Fibroblast of upper back skin (primary cell): ENCODE results near the gene KIFC3.
"Not testable (repeated sequence)": the region's sequence is repeated elsewhere in the genome, so short reads cannot be mapped to it uniquely, and the experiment has no call there.

Experiments
- DNase-seq: peaks from one replicate; pipeline ENCODE4 v3.0.0-alpha.2; 2013

KIFC3 gene

GRCh38 chr16:57752581-57753447, 49.5 kb downstream of the KIFC3 start:
- DNase-seq = no peak

- DNase-seq = no peak
Measured at GRCh38 chr16:57752203-57752580, 50.1 kb downstream of the KIFC3 start.

DNA sequence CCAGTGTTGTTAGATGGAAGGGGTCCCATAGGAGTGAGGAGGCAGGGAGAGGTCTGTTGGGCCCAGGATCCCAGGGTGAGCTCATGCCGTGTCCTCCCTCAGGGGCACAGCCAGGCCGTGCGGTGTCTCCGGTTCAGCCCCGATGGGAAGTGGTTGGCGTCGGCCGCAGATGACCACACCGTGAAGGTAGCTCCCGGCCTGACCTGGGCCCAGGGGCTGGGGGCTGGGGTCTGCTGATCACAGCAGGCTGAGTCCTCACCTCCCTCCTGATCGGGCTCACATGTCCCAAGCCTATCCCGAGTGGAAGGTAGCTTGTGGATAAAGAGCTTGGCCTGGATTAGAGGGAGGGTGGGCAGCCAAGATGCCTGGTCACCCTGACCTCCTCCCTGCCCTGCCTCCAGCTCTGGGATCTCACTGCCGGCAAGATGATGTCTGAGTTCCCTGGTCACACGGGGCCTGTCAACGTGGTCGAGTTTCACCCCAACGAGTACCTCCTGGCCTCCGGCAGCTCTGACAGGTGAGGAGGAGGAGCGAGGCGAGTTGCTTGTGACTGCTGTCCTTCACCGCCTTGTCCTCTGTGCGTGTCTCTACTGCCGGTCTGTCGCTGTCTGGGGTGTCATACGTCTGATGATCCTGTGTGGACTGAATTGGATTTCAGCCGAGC, 50.6 kb downstream of the KIFC3 start:
- no peak for DNase-seq

DNA sequence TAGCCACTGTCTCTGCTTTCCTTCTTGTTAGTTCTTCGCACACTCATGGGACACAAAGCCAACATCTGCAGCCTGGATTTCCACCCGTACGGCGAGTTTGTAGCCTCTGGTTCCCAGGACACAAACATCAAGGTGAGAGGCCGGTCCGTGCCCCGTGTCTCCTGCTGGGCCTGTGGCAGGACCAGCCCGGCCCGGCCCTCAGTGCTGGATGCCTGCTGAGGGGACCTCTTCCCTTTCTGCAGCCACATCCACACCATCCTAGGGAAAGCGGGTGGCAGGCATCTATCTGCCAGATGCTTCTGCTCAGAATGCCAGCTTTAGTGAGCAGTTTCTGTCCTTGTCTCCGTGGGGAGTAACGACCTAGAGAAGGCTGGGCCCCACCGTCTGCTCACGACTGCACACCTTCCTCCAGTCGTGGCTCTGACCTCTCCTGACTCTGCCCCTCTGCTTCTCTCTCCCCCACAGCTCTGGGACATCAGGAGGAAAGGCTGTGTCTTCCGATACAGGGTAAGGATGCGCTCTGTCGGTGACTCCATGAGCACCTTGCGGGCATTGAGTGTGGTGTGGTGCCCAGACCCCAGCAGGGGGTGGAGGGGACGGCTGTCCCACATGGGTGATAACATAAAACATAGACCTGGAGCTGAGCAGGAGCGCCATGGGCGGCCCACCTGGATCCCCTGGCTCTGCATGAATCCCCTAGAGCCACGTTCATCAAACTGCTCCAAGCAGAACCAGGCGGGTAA, 51.3 kb downstream of the KIFC3 start:
- DNase-seq = no peak

- DNase-seq = no peak
Measured at GRCh38 chr16:57749856-57750452, 52.3 kb downstream of the KIFC3 start.

GRCh38 chr16:57749101-57749692, 53.1 kb downstream of the KIFC3 start:
- no peak for DNase-seq

DNA sequence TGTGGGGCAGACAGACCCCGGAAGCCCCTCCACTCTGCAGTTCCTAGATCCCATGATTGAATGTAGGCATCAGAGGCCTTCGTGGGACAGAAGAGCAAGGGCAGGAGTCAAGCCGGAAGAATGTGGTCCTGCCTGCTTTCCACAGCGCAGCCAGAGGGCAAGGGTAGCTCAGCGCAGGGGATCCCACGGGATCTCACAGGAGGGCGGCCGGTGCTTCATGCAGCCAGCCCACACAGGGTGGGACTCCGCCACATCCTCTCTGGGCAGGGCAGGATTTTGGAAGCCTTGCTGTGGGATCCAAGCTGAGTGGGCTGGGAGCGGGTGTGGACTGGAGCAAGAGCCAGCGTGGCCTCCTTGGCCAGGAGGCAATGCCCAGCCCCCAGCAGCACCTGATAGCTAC, 53.7 kb downstream of the KIFC3 start:
- no peak for DNase-seq

DNA sequence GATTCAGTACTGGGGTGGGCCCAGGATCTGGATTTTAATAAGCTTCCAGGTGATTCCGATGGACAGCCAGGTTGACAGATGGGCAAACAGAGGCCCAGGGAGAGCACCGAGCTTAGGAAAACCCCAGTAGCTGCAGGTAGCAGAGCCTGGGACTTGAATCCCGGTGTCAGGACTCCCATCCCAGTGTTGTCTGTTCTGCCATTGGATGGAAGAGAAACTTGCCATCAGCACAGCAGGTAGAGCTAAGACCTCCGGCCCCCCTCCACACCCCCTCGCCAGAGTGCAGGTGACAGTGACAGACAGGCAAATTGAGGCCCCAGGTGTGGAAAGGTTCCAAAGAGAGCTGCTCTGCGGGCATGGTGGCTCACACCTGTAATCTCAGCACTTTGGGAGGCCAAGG, 54.3 kb downstream of the KIFC3 start:
- no peak for DNase-seq

DNA sequence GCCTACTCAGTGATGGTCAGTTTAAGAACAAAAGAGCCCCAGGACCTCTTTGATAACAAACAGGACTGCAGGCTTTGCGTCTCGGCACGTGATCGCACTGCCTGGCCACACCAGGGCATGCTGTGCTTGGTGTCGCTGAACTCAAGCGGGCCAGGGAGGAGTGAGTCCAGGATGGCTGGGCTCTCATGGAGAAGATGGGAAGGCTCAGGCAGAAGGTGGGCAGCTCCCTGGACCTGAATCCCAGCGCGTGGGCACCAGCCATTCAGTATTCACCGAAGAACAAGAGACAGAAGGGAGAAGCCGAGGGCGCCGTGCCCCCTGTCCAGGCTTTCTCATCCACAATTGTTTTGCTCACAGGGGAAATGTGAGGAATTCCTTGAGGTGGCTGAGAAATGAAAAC, 54.8 kb downstream of the KIFC3 start:
- DNase-seq = no peak

- DNase-seq = no peak
Measured at GRCh38 chr16:57747091-57747490, 55.2 kb downstream of the KIFC3 start.

- not testable (repeated sequence) for DNase-seq
Measured at GRCh38 chr16:57746316-57746715, 56.0 kb downstream of the KIFC3 start.

DNA sequence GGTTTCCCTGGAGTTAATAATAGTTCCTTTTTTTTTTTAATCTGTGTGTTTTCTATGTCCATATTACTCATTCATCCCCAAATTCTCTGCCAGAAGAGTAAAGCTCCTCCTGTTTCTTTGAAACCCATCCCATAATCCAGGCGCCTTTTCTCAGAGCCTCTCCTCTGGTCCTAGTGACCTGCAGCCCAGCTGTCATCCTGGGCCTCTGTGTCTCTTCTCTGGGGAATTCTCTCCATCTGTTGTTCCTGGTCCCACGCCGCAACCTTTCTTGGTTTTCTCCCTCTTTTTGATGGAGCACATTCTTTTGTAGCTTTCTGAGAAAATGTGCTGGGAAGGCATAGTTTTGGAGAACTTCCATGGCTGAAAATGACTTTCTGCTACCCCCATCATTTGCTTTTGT, 56.5 kb downstream of the KIFC3 start:
- DNase-seq = no peak

DNA sequence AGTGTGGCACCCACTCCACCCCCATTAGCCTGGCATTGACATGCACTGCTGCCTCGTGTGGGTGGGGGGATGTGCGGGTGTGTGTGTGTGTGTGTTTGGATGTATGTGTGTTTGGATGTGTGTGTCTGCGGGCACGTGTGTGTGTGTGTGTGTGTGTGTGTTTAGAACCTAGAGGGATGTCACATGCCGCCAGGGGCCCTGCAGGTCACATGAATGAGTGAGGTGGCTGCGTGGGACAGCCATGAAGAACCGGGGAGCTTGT, 57.7 kb downstream of the KIFC3 start:
- no peak for DNase-seq

GRCh38 chr16:57743886-57744641, 58.2 kb downstream of the KIFC3 start:
- DNase-seq = no peak

- no peak for DNase-seq
Measured at GRCh38 chr16:57743458-57743857, 58.8 kb downstream of the KIFC3 start.

DNA sequence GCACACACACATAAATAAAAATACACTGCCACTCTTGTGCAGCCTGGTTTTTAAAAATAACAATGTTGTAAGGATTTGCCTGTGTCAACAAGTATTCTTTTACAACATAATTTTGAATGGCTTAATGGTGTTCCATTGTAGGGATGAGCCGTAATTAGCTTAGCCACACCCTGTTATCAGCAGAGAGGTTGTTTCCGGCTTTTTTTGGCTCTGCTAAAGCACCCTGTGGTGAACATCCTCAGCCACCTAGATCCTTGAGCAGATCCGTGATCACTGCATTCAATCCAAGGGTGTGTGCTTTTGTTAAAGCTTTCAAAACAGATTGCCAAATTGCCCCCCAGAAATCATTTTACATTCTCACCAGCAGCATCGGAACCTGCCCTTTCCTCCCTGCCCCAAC, 59.7 kb downstream of the KIFC3 start:
- DNase-seq = no peak

- no peak for DNase-seq
Measured at GRCh38 chr16:57741660-57742191, 60.6 kb downstream of the KIFC3 start.

DNA sequence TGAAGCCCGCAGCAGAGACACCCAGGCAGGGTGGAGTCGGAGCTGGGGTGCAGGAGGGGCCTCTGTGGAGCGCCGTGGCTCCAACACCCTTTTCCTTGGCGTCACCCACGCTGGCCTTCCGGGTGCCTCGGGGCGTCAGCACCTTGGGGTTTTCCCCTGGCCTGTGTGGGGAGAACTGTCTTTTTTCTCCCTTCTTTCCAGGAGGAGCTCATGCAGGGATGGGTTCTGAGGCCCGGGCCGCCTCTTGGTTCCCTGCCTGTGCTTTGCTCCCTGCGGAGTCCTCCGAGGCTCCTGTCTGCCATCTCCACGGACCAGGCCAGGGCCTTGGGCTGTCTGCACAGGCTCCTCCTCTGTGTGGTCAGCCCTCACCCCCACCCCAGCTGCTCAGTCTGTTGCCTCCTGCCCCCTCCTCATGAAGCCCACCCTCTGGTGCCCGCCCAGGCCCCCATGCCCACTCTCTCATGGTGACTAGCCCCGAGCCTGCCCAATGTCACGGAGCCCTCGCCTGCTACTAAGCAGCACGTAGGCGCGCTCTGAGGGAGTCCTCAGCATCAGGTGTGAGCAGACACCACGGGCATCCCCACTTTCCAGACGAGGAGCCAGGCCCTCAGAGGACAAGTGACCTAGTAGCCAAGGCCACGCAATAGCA, 61.7 kb downstream of the KIFC3 start:
- DNase-seq = no peak

- DNase-seq = no peak
Measured at GRCh38 chr16:57739756-57740422, 62.4 kb downstream of the KIFC3 start.

- no peak for DNase-seq
Measured at GRCh38 chr16:57738844-57739243, 63.4 kb downstream of the KIFC3 start.
